Measurements from ENCODE around the gene LAMA2.
"Not testable (repeated sequence)": the region's sequence is repeated elsewhere in the genome, so short reads cannot be mapped to it uniquely, and the experiment has no call there.

The LAMA2 gene

DNA sequence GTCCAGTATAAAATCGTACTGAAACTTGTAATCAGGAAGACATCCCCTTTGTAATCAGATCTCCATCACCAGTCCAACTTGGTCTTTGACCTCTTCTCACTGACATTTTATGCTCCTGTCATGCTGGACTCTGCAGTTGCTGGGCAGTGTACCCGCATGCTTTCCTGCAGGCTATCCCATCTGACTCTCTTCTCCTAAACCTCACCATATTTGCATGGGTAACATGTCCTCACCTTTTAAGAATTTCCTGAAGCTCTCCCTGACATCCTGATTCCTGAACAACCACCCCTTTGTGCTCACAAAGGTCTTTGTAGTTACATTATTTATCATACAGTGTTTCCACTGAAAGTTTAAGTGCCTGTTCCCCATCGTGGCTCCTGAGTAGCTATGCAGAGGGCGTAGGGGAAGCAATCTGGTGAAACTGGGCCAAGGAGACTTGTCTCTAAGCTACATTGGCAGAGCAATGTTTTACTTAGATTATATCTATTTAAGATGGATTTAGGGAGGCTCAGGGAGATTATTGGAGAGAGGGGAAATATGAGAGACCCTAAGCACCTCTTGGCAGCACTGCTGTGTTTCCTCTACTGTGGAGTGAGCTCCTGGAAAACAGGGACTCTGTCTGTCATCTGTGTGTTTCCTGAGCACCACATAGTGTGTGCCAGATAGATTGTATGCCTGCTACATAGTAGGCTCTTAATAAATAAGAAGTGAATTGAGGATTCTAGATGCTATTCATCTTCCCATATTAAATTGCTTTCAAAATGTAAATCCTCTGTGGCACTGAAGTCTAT lies 124.0 kb downstream of the LAMA2 start:
- no peak for DNase-seq (ENCODE audit: low read depth)

DNA sequence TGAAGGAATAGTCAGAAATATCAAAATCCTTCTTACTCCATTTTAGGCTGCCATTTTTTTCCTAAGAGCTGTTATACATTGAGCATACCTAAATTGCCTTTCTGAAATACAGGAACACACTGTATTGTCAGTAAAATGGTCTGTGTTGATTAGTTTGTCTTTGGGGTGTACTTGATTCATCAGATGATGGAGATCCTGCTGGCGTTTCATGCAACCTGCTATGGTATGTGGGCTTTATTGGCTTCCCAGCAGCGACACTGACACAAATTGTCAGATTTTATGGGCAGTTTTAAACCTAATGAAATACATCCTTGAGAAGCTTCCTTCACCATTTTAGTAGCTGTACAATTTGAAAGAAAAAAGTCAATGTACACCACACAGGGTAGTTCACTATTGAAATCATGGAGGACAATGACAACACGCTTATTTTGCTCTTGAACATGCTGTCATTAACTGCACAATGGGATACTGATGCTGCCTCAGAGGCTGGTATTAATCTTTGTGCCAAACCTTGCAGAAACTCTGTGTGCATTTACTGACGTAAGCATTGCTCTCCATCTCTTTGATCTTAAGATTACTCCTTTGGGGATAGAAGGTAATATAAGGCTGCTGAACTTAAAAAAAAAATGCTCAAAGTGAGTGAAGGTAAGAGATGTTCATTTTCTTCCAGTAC lies 124.9 kb downstream of the LAMA2 start:
- DNase-seq (ENCODE audit: low read depth): no peak

GRCh38 chr6:129008591-129008990 lies 125.7 kb downstream of the LAMA2 start:
- DNase-seq (ENCODE audit: low read depth): no peak

- no peak for DNase-seq (ENCODE audit: low read depth)
Measured at GRCh38 chr6:129009851-129010250, 126.9 kb downstream of the LAMA2 start.

DNA sequence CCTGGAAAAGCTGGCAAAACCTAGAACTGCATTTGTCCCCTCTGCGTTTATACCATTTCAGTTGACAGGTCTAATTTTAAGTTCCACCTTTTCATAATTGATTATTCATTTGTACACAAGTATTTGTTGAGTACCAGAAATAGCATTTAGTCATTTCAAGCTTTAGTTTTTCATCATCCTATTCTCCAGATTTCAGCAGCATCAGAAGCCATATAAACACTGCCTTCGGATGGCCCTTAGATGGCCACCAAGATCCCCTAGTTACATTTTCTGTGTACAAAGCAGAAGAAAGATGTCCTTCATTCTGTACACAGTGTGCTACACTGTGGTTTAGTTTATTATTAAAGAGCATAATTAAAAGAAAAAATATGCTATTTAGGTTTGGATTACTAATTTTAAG lies 131.4 kb downstream of the LAMA2 start:
- no peak for DNase-seq (ENCODE audit: low read depth)

DNA sequence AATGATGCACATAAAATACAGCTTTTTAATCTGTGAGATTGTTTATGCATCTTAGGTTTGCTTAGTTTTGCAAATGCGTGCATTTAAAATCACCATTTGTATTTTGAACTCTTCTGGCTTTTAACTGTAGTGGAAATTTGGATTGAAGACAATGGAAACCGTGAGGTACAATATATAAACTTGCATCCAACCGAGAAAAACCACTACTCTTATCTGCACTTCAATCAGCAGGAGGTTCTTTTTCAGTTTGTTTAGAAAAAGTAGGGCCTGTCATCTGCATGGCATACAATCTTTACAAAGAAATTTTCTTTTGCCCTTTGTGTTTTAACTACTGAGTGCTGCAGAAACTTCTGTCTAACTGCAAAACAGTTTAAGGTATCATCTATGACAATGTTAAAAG lies 132.8 kb downstream of the LAMA2 start:
- peak; percentile 2 for DNase-seq (ENCODE audit: low read depth)

DNA sequence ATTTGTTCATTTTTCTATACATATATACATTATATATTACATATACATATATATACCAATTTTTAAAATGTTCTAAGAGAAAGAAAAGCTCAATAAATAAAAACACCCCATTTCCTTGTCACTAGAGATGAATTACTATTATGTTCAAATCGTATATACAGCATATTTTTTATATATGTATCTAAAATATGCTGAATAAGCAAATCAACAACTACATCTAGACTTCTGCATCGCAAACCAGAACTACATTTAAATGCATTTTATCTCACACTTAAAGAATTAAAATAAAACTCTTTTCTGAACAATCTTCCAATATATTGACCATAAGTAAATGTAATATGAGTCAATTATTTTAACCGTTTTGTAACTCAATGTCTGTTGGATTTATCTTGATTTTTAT lies 133.9 kb downstream of the LAMA2 start:
- no peak for DNase-seq (ENCODE audit: low read depth)

DNA sequence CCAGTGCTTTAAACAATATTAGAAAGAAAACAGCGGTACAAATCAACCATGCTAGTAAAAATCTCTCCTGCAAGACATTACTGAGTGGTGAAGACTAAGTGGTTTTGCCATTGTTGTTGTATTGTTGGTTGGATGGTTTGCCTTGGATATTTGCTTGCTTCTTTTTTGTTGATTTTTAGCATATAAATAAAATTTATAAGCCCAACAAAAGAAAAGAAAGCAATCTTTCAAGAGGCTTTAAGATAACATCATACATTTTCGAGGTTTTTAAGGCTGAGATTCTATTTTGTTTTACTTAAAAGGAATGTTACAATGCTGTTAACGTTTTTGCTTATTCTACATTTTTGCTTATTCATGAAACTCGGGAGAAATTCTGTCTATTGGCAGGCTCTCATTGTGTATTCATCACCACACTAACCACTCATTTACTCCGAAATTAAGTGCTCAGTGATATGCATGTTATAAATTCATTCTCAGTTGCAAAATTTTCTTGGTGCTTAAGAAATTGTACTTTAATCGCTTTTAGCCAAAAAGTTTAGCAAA lies 139.1 kb downstream of the LAMA2 start:
- DNase-seq (ENCODE audit: low read depth): peak; percentile 3

DNA sequence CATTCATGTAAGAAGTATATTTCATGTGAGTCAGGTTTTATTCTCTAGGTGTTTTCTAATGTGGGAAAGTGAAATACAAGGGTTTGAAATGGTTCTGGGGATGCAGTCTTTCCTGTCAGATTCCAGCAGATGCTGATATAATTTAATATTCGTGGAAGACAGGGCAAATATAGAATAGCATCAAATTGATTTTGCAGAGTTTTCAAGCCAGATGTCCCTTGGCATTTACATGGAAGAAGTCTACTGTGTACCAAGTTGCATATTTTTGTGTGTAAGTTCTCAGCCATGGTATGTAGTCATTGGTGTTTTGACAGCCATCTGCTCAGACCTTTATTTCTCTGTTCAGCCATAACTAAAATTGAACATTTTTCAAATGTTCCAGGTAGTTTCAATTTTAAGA lies 143.7 kb downstream of the LAMA2 start:
- no peak for DNase-seq (ENCODE audit: low read depth)

- DNase-seq (ENCODE audit: low read depth): peak; percentile 35
Measured at GRCh38 chr6:129029778-129030177, 146.8 kb downstream of the LAMA2 start.

DNA sequence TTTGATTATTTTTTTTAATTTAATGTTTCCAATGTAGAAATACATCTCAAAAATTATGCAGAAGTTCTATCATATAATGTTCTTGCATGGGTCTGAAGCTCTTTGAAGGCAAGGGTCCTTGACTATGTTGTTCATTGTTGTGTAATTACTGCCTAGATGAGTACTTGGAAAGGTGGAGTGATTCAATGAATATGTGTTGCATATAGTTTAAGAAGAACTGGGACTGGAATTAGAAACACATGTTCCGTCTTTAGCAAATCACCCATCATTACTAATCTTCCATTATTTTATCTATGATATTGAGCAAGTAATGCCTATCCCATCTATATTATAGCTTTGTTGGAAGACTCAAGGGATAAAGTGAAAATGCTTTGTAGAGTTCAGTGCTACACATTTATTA lies 147.3 kb downstream of the LAMA2 start:
- DNase-seq (ENCODE audit: low read depth): peak; percentile 2

DNA sequence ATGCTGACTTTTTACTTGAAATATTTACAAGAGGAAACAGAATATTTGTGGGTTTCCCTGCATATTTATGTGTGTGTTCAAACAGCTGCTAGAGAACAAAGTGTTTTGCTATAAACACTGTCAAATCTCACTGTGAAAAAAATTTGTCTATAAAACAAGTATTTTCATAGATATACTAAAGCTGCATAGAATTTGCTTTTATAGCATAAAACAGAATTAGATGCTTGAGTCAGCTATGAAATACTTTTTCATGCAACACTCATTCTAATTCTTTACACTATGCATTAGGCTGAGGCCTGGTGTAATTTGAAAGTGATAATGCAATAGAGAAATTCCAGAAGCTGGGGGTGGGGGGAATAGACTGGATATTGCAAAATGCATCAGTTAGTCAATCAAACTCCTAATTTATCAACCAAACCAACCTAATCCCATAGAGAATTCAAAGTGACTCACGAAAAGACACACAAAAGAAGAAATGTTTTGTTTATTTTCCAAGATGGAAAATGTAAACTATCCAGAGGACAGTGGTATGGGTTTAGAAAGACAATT lies 148.2 kb downstream of the LAMA2 start:
- peak; percentile 88 for DNase-seq (ENCODE audit: low read depth)

- no peak for DNase-seq (ENCODE audit: low read depth)
Measured at GRCh38 chr6:129032602-129033001, 149.7 kb downstream of the LAMA2 start.

- DNase-seq (ENCODE audit: low read depth): no peak
Measured at GRCh38 chr6:129033180-129033579, 150.2 kb downstream of the LAMA2 start.

DNA sequence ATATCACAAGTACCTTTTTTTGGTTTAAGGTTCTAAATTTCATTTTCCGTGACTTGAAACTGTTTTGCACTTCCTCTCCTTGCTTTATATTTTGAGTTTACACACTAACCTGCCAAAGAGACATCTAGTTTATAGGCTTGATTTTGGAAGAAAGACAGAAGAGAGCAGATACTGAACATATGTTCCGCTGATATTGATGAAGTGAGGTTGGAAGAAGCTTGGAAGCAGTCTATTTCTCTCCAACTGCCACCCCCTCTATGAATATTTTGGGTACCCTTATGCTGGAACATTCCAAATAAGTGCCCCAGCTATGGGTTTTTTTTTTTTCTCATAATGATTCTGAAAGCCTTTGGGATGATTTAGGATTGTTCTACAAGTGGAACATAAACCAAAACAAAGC lies 150.6 kb downstream of the LAMA2 start:
- no peak for DNase-seq (ENCODE audit: low read depth)

GRCh38 chr6:129041563-129041962 lies 158.6 kb downstream of the LAMA2 start:
- no peak for DNase-seq (ENCODE audit: low read depth)

DNA sequence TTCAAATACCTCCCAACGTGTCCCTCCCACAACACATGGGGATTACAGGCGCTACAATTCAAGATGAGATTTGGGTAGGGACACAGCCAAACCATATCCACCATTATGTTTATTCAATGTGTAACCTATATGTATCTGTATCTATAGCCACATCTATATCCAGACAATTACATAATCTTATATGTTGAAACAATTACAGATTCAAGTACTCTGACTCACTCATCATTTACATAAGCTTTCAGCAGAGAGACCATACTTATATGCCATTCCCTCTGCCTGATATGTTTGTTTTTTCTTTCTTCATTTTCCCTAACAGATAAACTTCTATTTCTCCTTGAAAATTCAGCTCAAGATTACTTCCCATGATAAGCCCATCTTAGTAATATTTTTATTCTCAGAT lies 163.6 kb downstream of the LAMA2 start:
- DNase-seq (ENCODE audit: low read depth): no peak

DNA sequence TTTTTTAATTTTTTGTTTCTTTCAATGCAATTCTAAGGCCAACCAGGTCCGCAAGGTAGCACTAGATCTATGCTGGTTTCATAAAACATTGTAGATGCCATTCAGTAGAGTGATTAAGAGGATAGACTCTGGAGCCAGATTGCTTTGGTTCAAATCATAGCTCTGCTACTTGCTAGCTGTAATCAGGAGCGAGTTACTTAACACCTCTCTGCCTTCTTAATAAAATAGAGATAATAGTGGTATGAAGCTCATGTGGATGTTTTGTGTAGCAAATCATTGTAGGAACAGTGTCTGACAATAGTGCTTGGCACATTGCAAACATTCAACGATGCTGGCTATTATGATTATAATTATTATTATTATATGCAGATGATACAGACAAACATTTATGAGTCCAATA lies 164.9 kb downstream of the LAMA2 start:
- DNase-seq (ENCODE audit: low read depth): no peak

DNA sequence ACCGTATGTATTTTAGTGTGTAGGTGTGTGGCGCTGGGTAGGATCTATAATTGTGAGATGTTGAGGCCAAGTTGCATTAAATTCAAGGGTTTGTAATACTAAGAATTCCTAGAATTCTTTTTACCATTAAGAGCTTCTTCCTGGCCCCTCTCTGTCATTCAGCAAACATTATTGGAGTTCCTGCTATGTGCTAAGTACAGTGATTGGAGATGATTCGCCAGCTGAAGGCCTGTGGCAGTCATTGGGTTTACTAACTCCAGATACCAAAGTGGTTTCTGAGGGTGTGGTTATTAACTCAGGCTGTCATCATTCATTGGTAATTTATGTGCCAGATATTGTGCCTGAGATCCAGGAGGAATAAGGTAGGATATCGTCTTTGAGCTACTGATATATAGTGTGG lies 167.1 kb downstream of the LAMA2 start:
- DNase-seq (ENCODE audit: low read depth): peak; percentile 77

DNA sequence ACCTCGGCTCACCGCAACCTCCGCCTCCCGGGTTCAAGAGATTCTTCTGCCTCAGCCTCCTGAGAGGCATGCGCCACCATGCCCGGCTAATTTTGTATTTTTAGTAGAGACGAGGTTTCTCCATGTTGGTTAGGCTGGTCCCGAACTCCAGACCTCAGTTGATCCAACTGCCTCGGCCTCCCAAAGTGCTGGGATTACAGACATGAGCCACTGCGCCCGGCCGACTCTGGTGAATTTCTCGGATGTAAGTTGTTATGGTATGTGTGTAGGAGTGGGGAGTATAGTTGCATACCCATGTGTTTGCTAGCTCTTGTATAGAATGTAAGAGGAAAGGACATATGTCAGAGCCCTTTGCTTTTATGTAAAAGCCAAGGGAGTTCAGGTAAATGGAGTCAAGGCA lies 170.2 kb downstream of the LAMA2 start:
- DNase-seq (ENCODE audit: low read depth): not testable (repeated sequence)

- no peak for DNase-seq (ENCODE audit: low read depth)
Measured at GRCh38 chr6:129055796-129056195, 172.9 kb downstream of the LAMA2 start.

DNA sequence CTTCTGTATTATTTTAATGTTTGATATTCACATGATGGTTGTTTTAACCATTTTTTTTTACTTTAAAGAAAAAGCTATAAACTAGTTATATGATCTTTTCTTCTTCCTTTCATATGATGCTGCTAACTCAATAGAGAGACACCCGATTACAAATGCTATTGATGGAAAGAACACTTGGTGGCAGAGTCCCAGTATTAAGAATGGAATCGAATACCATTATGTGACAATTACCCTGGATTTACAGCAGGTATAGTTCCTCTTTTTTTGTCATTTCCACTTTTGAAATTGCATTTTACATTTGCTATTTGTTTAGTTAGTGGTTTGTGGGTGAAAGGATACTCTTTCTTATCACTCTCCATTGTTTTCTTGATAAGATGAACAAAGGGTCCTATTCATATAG lies 176.7 kb downstream of the LAMA2 start:
- DNase-seq (ENCODE audit: low read depth): no peak

GRCh38 chr6:129069006-129069405 lies 186.1 kb downstream of the LAMA2 start:
- peak; percentile 2 for DNase-seq (ENCODE audit: low read depth)

Data from EH (cell line).